GM06990 (cell line): Measurements from ENCODE around the gene LRCH3.

Source experiments
- DNase-seq: peaks from one replicate; pipeline ENCODE4 v3.0.0-alpha.2; 2011; ENCODE audit not compliant: insufficient read length; ENCODE audit errors: extremely low read depth
- H3K27me3 ChIP-seq: replicated peaks from 2 replicates; pipeline ENCODE4 v1.6.0; 2011; ENCODE audit warnings: low read length; ENCODE audit not compliant: control insufficient read depth, insufficient read depth
- H3K36me3 ChIP-seq: 2 replicates; pipeline ENCODE4 v1.5.1; 2011; ENCODE audit warnings: low read length; ENCODE audit not compliant: control insufficient read depth, insufficient read depth
- H3K4me3 ChIP-seq: replicated peaks from 2 replicates; pipeline ENCODE4 v1.5.1; 2011; ENCODE audit warnings: low read depth, mild to moderate bottlenecking, control low read depth, low read length
- TF ChIP-seq, protein P1 (sequence below): IDR thresholded peaks from 2 replicates; pipeline ENCODE4 v1.5.1; 2011; ENCODE audit warnings: low read length, control low read depth, mild to moderate bottlenecking, inconsistent platforms; ENCODE audit not compliant: insufficient read depth, poor library complexity, severe bottlenecking

LRCH3 gene

DNA sequence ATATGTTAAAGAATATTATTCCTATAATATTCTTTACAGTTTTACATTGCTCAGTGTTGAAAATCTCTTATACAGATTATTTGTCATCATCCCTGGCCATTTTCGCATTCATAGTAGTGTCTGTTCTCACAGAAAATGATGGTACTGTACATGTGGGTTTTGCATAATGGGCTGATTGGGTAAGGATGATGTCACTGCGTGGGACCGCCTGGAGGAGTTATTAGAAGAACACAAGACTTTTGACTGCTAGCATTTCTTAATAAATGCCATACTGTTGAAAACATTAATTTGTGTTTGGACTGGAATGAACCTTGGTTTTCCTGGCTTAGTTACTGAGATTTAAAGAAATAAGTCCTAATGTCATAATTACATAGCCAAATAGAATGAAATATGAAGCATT, 20.3 kb downstream of the LRCH3 start:
- Histone ChIP-seq H3K4me3 (no peak overlapping the region), H3K36me3 (no peaks in the 10 kb centered on the region), H3K27me3 (no peaks in the 10 kb centered on the region)
- TF ChIP-seq, protein P1, sequence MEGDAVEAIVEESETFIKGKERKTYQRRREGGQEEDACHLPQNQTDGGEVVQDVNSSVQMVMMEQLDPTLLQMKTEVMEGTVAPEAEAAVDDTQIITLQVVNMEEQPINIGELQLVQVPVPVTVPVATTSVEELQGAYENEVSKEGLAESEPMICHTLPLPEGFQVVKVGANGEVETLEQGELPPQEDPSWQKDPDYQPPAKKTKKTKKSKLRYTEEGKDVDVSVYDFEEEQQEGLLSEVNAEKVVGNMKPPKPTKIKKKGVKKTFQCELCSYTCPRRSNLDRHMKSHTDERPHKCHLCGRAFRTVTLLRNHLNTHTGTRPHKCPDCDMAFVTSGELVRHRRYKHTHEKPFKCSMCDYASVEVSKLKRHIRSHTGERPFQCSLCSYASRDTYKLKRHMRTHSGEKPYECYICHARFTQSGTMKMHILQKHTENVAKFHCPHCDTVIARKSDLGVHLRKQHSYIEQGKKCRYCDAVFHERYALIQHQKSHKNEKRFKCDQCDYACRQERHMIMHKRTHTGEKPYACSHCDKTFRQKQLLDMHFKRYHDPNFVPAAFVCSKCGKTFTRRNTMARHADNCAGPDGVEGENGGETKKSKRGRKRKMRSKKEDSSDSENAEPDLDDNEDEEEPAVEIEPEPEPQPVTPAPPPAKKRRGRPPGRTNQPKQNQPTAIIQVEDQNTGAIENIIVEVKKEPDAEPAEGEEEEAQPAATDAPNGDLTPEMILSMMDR, result no peak
- no peak for DNase-seq

DNA sequence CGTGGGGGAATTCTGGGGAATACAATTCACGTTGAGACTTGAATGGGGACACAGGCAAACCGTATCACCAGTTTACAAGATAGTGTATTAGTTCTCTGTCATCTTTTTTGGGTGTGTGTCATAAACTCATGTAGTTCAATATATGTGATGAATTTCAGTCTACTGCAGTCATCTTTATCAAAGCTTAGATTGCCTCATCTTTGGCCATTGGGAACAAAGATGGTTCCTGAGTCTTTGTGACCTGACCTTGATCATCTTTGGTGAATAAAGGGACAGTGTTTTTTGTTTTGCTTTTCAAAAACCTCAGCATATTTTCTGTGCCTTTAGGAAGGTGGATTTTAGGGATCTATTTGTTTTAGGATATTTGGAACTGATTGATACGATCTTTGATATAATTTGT, 23.3 kb downstream of the LRCH3 start:
- Histone ChIP-seq H3K27me3 (no peaks in the 10 kb centered on the region), H3K4me3 (no peak overlapping the region), H3K36me3 (no peaks in the 10 kb centered on the region; the same call in 1 of the 2 replicates)
- no peak for DNase-seq
- TF ChIP-seq, protein P1, result no peak

DNA sequence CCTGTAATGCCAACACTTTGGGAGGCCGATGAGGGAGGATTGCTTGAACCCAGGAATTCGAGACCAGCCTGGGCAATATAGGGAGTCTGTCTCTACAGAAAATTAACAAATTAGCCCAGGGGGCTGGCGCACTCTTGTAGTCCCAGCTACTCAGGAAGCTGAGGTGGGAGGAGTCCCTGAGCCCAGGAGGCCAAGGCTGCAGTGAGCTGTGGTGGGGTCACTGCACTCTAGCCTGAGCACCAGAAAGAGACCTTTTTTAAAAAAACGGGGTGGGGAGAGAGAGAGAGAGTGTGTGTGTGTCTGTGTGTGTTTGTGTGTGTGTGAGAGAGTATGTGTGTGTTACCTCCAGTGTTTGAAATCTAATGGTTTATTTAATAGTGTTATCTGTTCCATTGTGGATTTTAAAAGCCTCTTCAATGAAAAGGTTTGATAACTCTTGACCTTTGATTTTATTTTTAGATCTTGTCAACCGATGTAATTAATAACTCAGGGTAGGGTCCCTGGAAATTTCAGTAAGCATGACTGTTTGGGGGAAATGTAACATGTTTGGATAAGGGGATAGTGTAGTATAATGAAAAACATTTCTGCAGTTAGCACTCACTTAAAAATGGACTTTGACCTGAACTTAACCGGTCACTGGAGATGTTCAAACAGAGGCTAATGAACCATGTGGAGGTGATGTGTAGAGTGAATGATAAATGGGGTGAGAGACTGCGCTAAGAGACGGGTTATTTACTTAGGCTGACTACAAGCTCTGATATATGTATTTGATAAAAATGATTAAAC, 29.7 kb downstream of the LRCH3 start:
- Histone ChIP-seq H3K4me3 (no peak overlapping the region), H3K36me3 (peaks cover 5% of the 10 kb centered on the region), H3K27me3 (no peaks in the 10 kb centered on the region)
- DNase-seq, result no peak
- TF ChIP-seq, protein P1, result no peak

DNA sequence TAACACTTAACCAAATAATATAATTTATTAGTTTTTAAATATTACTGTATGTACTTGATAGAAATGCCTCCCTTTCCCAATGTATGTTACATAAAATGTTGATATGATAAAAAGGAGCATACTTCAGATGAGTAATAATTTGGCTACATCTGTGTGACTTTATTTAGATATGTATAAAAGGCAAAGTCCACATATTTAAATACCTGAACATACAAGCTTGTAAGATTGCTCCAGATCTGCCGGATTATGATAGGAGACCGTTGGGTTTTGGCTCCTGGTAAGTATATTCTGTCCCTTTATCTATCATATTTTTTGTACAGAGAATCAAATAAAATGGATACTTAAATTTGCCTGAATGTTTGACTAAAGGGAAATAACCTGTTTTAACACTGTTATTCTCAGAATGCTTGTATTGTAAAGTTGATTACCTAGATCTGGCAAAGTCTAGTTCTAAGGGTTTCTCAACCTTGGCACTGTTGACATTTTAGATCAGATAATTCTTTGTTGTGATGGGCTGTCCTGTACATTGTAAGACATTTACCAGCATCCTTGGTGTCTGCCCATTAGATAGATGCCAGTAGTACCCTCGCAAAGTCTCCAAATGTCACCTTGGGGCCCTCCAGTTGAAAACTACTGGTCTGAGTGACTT, 38.5 kb downstream of the LRCH3 start:
- TF ChIP-seq, protein P1, result no peak
- no peaks in the 10 kb centered on the region for H3K27me3 ChIP-seq
- peaks cover 1% of the 10 kb centered on the region; the same call in 1 of the 2 replicates for H3K36me3 ChIP-seq
- no peak for DNase-seq
- no peak overlapping the region for H3K4me3 ChIP-seq

DNA sequence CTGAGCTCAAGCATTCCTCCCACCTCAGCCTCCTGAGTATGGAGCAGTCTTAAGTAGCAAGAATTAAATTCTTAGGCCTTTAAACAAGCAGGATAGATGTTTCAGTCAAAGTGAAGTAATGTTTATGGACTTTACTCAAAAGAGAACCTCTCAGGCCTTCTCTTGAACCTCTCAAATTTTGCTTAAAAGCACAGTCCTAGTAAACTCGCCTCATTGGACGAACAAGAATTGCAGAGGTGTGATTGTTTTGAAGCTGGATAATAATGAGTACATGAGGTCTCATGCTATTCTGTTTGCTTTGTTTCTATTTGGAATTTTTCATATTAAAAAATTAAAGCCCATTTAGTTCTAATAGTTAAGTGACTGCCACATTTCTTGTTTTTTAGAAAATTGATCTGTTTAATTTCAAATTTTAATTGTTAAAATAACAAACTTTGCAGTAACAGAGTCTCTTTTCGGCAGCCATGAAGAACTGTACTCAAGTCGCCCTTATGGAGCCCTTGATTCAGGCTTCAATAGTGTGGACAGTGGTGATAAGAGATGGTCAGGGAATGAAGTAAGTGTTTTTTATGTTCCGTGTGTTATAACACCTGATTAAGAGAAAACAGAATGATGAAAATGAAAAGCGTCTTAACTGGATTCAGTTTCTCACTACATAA, 39.4 kb downstream of the LRCH3 start:
- Histone ChIP-seq H3K36me3 (peaks cover 1% of the 10 kb centered on the region; the same call in 1 of the 2 replicates), H3K4me3 (no peak overlapping the region), H3K27me3 (no peaks in the 10 kb centered on the region)
- no peak for DNase-seq
- TF ChIP-seq, protein P1, result no peak
